NCI-H1930 (cell line): ENCODE data around the gene PARP4.
"Not testable (repeated sequence)": the region's sequence is repeated elsewhere in the genome, so short reads cannot be mapped to it uniquely, and the experiment has no call there.

Experiments
- DNase-seq, 2 experiments: peaks; one replicate each; lab custom pipeline; 2025; lab: John Stamatoyannopoulos, UW

The PARP4 gene

DNA sequence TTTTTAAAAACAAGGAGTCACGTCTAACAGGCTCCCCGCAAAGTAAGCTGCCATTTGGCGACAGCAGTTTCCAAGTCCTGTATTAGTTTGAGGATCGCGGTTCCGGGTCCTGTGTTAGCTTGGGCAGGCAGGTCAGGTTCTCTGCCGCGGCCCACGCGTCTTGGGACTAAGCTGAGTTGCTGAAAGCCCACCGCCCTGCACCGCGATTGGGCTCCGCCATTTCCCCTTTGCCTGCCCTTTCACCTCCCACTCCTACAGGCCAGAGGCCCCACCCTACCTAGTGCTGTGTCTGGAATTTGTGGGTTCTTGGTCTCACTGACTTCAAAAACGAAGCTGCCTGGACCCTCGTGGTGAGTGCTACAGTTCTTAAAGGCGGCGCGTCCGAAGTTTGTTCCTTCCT lies 6.8 kb downstream of the PARP4 start:
- no peak for DNase-seq

DNA sequence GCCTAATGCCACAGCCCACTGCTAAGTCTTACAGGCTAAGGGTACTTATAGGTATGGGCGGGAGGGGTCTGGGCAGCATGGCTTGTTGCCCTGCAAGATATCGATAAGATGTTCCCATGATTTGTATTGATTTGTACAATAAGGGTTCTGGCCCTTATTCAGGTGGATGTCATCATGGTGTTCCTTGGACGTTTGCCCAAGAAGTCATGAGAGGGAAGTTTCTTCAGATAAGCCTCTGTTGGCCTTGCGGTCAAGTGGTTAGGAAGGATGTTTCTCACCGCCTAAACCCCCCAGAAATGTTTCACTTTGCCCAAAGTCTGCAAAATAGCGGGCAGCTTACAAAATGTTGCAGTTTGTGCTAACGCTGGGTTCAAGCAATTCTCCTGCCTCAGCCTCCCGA lies 7.3 kb downstream of the PARP4 start:
- DNase-seq, result no peak

DNA sequence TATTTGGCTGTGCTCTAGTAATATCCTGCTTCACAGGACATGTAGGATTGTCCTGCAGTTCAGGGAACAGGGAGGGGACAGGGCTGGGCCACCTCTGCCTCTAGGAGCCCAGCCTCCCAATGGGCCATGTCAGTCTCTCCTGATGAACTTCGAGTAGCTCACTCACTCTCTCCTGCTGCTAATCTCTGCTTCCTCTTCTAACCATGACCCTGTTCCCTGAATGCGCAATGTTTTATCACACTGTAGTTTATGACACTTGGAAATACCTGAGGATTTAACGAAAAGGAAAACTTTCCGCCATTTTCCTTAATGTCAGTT lies 9.2 kb downstream of the PARP4 start:
- DNase-seq, result no peak

DNA sequence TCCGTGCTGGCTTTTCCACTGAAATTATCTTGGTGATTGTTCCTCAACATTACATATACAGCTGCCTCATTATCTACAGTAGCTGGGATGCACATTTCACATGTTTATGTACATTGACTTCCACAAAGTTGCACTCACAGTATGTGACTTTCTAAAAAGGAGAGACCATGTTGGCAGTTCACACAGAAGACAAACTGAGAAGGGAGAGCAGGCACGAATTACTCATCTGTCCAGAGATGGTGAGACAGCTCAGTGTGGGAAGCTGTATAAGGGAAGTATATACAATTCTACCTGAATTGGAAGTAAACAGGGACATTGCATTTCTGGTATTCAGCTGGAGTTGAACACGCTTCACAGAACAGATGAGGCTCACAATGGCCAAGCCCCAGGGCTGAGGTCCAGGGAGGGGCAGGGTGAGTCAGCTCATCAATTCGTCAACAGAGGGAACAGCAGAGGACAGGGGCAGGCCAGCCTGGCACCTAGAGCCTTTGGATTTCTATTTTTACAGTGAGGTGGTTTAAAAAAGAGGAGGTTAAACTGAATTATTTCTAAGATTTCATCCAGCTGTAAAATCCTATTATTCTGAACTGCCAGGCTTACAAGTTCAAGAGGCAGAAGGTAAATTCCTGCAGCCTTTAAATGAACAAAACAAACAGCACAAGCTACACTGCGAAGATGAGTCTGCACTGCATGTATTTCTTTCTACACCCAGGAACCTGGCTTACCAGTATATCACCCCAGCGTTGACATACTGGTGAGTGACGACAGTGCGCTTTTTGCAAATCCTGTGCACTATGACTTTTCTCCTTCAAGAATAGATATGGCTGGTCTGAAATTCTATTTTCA lies 9.8 kb downstream of the PARP4 start:
- no peak for DNase-seq

DNA sequence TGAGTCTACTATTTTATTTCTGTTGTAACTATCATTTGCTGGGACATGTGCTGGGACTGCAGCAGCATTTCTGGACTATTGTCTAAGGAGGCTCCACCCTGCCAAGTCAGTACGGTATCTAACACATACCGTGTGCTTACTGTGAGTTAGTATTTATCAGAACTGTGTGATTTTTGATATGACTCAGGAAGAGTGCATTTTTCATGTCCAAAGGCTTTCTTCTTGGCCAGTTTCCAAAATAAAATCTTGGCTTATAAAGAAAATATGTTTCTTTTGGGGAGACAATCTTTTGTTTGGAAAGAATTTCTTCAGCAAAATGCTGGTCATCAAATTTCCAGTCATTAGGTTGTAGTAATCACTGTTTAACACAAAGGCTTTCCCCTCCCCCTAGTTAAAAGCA lies 11.6 kb downstream of the PARP4 start:
- no peak for DNase-seq

DNA sequence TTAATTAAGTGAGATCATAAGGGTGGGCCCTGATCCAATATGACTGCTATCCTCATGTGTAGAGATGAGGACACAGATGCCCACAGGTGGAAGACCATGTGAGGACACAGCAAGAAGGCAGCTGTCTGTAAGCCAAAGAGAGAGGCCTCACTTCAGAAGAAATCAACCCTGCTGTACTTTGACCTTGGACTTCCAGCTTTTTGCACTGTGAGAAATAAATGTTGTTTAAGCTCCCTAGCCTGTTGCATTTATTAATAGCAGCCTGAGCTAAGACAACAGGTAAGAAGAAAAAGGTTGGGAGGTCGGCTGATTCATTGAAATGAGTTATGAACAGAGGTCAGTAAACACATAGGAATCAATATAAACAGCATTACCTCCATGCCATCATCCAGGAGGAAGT lies 14.8 kb downstream of the PARP4 start:
- no peak for DNase-seq

DNA sequence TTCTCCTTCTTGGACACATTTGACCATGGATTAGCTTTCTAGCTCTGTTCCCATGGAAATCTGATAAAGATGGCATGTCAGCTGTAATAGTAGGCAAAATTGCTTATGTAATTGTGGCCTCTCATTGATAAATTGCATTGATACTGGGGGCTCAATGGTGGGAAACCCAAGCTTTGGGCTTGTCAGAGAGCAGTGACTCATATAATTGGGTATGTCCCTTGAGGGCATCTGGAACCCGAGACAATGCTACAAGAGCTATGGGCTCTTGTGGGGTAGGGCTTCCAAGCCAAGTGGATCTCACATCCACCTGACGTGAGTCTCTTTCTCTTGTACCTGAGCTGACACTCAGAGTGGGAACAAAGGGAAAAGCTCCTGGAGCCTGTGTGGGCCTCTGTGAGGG lies 16.3 kb downstream of the PARP4 start:
- not testable (repeated sequence) for DNase-seq

DNA sequence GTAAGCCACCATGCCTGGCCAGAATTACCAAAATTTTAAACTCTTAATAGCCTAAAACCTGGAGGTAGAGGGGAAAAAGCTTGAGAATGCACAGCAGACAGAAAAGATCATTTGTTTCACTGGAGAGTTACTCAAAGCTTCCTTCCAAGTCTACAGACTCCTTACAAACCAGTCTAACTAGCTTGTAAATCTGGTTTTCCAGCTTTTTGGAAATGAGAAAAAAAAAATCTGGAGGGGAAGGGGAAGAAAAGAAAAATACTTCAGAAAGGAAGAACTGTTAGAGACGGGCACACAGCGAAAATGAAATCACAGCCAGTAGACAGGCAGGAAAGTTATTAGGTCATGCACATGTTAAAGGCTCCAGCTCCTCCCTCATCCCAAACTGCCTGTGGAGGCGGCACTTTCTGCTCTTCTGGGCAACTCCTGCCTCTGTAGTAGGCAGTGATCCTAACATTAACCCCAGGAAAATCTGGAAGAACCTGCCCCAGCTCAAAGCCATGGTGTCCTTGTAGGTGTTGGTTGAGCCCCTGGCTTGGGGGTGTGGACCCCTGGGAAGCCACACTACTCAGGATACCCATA lies 17.3 kb downstream of the PARP4 start:
- DNase-seq, result no peak

DNA sequence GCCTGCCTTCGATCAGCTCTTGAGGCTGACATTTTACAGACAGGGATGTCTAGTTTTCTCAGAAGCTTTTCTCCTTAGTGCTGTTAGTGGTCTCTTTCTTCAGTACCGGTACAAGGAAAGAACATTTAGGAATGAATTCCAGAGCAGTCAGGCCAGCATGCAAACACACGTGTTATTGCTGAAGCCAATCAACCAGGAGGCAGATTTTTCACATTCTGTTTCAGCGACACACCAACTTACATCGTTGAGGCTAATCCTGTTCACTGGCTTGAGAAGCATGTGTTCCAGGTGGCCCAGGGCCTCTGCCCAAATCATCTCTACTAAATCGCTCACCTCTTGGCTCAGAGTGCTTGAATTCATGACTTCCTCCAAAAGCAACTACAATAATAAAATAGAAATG lies 19.2 kb downstream of the PARP4 start:
- DNase-seq, result no peak

DNA sequence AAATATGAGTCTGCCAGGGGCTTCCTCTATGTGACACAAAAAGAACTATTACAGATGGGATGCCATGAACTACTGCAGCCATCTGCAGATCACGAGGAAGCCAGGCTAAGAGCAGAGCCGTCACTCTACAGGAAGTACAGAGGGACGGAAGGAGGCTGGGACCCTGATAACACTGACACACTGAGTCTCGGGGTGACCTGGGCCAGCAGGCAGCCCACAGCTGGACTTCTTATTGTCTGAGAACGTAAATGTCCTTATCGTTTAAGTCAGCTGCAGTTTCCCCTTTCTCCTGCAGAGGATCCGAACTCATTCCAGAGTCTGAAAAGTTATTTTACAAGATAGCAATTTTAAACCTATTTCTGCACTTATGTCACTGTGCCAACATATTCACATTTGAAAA lies 20.7 kb downstream of the PARP4 start:
- no peak for DNase-seq

DNA sequence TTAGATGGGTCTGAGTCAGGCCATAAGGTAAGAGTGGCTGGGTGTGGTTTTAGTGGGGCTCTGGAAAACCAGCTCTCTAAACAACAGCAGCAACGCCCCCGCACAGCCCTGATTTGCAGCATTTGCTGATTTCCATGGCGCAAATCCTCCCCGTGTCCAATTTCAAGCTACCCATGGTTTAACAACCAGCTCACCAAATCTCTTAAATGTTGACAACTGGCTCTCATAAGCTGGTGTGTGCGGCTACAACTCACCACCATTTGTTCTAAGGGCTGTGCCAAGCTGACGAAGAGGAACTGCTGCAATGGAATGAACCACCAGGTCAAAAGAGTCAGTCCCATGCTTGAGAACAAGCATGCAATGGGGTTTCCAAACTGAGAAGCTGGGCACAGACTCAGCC lies 22.9 kb downstream of the PARP4 start:
- DNase-seq, result no peak

DNA sequence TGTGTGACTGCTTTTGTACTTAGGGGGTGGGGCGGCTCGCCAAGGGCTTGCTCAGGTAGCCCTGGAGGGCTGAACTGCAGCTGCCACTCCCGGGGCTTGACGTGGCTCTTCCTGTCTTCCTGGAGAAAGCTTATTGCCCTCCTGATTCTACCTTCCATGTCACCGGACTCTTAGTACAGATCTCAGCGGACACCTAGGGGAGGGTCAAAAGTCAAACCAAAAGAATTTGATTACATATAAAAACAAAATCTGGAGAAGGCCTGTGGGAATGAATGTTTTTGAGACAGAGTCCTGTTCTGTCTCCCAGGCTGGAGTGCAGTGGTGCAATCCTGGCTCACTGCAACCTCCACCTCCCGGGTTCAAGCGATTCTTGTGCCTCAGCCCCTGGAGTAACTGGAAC lies 24.5 kb downstream of the PARP4 start:
- DNase-seq, result not testable (repeated sequence)

DNA sequence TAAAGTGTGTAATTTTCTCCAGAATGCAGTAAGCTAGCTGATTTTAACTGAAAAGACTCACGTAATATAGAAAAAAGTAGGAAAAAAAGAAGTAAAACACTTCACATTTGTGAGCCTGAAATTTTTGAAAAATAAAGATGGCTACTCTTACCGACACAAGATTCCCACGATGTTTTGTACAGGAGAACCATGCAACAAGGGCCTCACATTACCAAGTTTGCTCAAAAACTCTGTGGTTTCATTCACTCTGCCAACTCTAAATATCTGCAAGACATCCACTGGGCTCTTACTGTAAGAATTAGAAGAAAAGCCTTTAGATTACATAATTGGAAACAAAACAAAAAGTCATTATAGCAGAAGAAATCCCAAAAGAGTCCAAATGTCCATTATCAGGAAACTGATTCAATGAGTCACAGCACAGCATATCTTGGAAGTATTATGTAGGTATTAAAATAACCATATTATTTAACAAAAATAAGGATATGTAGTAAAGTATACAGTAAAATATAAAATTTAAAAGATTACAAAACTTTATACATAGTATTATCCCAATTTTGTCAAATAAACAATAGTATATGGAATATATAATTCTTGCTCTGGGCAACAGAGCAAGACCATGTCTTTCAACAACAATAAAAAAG lies 26.4 kb downstream of the PARP4 start:
- not testable (repeated sequence) for DNase-seq

DNA sequence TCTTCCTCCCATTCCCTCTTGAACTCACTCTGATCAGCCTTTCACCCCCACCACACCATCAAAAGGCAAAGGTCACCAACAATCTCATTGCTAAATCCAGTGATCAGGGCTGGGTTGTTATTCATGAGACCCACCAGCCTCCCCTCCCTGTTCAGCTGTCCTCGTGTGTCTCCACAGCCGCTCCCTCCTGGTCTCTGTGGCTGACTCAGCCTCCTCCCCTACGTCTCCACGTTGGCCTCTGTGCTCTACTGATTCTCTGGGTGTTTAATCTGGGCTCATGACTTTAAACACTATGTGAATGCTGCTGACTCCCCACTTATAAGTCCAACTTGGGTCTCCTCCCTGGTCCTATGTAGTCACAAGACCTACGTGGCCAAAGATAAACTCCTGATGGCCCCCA lies 38.9 kb downstream of the PARP4 start:
- no peak for DNase-seq

DNA sequence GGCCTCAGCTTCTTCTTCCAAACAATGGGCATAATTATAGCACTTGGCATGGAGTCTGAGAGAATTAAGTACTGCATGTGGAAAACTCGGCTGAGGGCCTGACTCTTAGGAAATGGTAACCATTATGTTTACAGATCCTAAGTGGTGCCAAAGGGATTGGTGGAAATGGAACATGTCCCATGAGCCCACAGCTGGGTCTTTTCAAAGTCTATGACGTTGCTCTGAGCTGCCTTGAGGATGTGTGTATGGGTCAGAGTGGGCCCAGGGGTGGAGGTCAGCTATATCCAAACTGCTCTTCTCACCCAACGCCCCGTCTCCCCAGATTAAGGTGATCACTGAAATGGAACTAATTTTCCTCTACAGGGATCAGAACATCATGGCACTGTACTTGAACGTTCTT lies 40.4 kb downstream of the PARP4 start:
- not testable (repeated sequence) for DNase-seq

DNA sequence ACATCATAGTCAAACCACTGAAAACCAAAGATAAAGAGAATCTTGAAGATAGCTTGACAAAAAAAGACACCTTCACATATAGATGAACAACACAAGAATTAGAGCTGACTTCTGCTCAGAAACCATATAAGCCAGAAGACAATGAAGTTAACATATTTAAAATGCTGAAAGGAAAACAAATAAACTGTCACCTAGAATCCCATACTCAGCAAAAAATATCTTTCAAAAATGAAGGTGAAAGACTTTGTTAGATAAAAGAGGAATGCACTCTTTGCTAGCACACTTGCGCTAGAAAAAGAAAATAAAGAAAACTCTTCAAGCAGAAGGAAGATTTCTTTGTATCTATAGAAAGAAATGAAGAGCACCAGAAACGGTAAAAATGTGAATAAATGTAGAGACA lies 49.5 kb downstream of the PARP4 start:
- DNase-seq, result no peak

DNA sequence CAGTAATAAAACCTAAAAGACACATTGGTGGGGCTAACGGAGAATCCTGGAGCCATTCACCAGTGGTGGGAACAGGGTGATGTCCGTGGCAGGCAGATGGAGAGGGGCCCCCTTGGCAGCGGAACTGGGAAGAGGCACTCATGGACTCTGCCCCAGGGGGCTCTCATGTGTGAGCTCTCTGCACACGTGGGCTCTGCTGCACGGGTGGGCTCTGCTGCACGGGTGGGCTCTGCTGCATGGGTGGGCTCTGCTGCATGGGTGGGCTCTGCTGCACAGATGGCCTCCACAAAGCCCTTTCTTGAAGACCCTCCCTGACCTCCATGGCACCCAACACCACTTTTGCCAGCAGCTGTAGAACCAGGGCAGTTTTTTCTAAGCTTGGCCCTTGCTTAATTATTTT lies 52.3 kb downstream of the PARP4 start:
- no peak for DNase-seq

DNA sequence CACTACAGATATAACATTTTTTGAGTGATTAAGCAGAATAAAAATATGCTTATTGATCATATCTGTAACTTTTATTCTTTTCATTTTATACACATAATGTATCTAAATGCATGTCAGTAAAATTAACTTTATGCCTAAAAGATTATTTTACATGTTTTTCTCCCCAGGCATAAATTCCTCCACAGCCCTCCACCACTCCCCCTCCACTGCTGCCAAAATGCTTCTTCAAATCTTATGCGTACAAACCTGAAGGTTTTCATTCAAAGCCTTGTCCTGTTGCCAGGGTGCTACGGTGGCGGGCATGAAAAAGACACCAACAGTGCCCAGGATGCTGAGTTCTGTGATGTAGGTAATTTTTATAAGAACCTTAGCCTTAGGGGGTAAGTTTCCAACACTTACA lies 52.9 kb downstream of the PARP4 start:
- DNase-seq, result no peak

DNA sequence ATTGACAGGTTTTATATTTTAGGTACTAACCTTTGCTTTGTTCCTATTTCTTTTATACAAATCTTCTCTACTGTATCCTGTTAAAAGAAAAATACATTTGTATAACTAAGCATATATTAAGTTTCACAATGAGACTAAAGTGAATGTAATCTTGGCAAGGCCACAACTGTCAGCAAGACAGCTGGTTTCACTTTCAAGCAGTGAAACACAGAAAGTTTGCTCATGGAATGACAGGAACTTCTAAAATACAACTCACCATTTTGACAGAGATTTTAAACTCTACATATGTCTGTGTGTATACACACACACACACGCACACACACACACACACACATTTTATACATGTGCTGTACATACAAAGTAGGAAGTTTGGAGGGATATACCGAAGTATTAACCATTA lies 53.3 kb downstream of the PARP4 start:
- no peak for DNase-seq

DNA sequence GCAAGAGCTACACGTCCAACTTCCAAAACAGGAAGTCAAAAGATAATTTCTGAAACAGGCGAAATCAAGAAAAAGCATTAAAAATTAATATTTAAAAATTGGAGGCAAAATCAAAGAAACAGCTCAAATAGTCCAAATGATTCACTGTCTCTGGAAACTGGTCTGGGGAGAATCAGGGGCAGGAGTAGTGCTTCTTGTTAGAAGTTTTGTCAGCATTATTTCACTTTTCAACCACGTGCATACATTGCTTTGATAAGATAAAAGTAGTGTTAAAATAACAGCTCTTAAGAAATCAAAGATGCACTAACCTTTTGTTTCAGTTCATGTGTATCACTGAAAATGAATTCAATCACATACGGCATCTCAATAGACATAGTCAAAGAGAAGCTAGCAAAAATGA lies 53.8 kb downstream of the PARP4 start:
- no peak for DNase-seq

DNA sequence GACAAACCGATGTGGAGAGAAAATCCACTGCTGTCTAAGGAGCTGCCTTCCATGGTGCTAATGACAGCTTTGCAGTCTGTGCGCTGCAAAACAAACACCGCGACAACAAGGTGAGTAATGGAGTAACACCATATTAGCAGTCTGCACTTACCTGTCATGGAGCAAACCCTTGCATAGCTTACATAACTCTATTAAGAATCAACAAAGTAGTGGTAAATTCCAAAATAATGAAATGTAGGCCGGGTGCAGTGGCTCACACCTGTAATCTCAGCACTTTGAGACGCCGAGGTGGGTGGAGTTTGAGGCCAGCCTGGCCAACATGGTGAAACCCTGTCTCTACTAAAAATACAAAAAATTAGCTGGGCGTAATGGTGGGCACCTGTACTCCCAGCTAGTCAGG lies 56.2 kb downstream of the PARP4 start:
- no peak for DNase-seq

DNA sequence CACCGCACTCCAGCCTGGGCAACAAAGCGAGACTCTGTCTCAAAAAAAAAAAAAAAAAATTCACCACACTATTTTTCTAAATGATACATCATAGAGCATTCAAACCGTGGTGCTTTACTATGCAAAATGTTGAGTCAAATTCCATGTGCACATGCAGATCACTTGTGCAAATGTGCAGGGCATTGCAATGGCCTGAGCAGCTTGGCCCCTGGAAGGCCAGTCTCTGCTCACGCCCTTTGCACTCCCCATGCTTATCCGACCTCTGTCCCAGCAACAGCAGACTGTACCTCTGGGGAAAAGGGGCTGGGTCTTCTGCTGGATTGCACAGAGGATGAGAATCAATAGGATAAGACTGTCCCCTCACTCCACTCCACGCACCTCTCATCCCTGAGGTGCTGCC lies 58.5 kb downstream of the PARP4 start:
- DNase-seq, result no peak

DNA sequence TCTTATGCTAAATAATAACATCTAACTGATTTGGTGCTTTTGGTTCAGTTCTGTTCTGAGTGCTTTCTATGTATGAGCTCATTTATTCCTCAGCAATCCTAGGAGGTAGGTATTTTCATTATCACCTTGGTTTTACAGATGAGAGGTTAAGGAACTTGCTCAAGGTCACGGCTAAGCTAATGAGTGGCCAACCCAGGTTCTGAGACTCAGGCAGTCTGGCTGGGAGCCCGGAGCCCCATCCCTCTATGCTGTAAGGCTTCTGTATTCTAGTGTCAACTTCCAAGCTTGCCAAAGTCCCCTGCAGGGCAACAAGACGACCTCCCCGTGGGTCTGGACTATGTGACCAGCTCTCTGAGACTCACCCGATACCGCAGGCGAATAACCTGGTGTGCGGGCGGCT lies 60.5 kb downstream of the PARP4 start:
- DNase-seq, result no peak

DNA sequence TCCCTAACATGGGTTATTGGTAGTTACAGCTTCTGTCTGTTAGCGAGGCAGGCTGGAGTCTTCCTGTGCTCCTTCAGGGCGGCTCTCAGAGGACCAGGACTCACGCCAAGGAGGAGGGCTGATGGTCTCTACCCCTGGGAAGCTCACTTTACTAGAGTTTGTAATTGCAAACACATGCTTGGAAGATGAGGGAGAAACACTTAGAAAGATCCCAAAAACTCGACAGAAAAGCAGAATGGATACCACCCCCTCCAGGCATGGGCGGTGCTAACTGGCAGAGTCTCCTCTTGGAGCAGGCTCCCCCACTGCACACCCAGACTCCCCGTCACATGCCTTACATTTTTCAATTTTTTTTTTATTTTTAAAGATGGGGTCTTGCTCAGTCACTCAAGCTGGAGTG lies 62.0 kb downstream of the PARP4 start:
- no peak for DNase-seq
